Omental fat pad (tissue), 4 donors: ENCODE data around the gene ZNF780B. TPM values are rescaled to one million over a fixed set of nuclear protein-coding genes. Genes with fewer than 3 reads are reported as not detected.

Source experiments
- ATAC-seq: fragments of 150-250 bp; one replicate; pipeline ENCODE4 v1.9.1; 2016; ENCODE audit warnings: mild to moderate bottlenecking, moderate library complexity; ENCODE audit not compliant: low FRiP score
- DNase-seq: peaks from one replicate; pipeline ENCODE4 v3.0.0-alpha.2; 2019; ENCODE audit warnings: low spot score
- total RNA-seq, 4 donors: library from RNA; depleted of rRNA; stranded (reverse); fragments of >200 nt; gene quantifications; one replicate each; pipeline ENCODE4 v1.1.0, GENCODE V29; 2016
- TF ChIP-seq, protein P1 (sequence below), 3 donors: fragments of 450-650 bp; IDR thresholded peaks; one replicate each; pipeline ENCODE4 v1.5.1; 2016 to 2017; ENCODE audit warnings: antibody characterized with exemption in 3 of 3, mild to moderate bottlenecking in 3 of 3, moderate library complexity in 2 of 3

Gene ZNF780B
- total RNA-seq, 4 donors from 2014 or later: 7.2 to 17.8 (median 10.7) TPM

DNA sequence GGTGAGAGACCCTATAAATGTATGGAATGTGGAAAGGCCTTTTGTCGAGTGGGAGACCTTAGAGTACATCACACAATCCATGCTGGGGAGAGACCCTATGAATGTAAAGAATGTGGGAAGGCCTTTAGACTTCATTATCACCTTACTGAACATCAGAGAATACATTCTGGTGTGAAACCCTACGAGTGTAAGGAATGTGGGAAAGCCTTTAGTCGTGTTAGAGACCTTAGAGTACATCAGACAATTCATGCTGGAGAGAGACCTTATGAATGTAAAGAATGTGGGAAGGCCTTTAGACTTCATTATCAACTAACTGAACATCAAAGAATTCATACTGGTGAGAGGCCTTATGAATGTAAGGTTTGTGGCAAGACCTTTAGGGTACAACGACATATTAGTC, 42.0 kb downstream of the ZNF780B start:
- DNase-seq (no peak), ATAC-seq (no peak)
- TF ChIP-seq, protein P1, sequence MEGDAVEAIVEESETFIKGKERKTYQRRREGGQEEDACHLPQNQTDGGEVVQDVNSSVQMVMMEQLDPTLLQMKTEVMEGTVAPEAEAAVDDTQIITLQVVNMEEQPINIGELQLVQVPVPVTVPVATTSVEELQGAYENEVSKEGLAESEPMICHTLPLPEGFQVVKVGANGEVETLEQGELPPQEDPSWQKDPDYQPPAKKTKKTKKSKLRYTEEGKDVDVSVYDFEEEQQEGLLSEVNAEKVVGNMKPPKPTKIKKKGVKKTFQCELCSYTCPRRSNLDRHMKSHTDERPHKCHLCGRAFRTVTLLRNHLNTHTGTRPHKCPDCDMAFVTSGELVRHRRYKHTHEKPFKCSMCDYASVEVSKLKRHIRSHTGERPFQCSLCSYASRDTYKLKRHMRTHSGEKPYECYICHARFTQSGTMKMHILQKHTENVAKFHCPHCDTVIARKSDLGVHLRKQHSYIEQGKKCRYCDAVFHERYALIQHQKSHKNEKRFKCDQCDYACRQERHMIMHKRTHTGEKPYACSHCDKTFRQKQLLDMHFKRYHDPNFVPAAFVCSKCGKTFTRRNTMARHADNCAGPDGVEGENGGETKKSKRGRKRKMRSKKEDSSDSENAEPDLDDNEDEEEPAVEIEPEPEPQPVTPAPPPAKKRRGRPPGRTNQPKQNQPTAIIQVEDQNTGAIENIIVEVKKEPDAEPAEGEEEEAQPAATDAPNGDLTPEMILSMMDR (IDR thresholded peaks at IDR 0.05): no peak

DNA sequence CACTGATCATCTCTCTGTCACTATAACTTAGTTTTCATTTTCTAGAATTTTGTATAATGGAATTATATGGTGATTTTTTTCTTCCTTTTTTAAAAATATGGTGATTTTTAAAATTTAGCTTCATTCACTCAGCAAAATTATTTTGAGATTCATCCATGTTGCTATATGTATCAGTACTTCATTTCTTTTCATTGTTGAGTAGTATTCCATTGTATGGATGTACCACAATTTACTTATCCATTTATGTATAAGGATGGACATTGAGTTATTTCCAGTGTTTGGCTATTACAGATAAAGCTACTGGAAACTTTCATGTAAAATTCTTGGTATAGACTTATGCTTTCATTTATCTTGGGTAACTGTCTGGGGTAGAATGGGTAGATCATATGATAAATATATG, 46.4 kb downstream of the ZNF780B start:
- TF ChIP-seq, protein P1 (IDR thresholded peaks at IDR 0.05): no peak
- ATAC-seq: no peak

DNA sequence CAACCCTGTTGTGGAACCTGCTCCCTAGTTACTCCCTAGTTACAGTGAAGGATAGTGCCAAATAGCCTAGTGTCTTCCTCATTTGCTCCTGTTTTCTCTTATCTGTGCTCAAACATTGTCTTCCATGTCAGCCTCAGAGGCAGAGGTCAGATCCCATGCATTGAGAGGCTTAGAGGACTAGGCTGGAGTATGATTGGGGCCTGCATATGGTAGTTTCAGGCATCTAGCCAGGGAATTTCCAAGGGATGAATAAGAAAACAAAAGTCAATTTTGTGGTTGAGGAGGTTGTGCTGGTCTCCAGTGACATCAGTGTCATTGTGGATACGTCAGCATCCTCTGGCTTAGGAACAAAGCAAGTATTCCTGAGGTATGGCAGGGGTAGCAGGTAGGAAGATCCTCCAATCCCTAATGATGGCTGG, 49.7 kb downstream of the ZNF780B start:
- no peak for ATAC-seq
- TF ChIP-seq, protein P1 (IDR thresholded peaks at IDR 0.05): no peak
- no peak for DNase-seq

More for the DNA sequence above, 46.4 kb downstream of the ZNF780B start:
- DNase-seq: no peak

DNA sequence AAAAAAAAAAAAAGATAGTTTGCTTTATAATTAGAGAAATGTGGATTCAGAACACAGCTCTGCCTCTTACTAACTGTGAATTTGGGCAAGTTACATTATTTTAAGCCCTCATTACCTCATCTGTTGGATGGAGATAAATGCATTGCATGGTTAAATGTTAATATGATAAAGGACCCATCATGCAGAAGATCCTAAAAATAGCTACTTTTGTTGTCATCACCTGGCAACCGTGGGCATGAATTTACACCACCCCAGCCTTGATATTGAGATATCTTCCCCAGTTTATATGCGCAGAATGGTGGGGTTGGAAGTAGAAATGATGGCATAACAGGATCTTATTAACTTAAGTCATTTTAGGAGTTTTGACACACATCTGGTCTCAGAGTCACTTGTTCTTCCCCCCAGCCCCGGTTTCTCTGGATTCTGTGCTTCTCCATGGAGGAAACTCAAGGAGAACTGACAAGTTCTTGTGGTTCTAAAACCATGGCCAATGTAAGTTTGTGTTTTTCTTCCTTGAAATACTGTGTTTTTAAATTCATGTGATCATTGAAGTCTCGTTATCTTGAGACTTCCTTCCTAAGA, 50.2 kb downstream of the ZNF780B start:
- TF ChIP-seq, protein P1 (IDR thresholded peaks at IDR 0.05): no peak
- ATAC-seq (no peak), DNase-seq (no peak)

DNA sequence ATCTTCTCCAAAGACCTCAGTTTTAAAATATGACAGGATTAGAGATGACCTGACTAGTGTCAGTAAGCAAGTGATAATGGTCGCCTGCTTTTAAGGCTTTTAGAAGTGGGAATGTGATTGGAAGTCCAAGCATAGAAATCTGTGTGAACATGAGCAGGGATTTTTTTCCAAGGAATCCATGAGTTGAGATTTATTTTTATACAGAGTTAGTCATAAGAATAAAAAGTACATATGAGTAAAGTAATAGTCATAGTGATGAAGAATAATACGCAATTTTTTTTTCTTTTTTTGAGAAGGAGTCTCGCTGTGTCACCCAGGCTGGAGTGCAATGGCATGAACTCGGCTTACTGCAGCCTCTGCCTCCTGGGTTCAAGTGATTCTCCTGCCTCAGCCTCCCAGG, 57.5 kb downstream of the ZNF780B start:
- no peak for ATAC-seq
- DNase-seq: no peak
- TF ChIP-seq, protein P1 (IDR thresholded peaks at IDR 0.05): no peak

DNA sequence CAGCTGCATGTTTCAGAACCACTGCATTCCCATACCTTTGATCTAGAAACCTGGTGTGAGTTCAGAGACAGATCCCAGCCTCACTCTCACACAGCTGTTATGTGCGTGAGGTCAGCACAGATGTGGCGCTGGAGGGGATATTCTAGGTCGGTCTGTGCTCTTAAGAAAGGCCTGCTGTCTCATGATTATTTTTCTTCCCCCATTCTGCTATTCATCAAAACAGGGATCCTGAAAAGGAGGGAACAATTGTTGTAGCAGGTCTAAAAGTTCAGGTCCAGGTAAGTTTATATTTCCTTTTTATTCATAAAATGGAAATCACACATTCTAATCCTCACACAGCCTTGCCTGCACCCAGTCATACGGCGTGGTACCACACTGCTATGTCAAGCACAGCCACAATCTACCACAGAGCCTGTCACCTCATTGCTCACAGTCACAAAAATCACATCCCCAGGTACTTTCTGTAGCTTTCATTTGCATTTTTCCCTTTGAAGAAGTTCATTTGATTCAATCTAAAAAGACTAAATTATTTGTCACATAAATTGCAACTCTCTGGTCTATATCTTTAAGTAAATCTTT, 58.3 kb downstream of the ZNF780B start:
- TF ChIP-seq, protein P1 (IDR thresholded peaks at IDR 0.05): no peak
- no peak for ATAC-seq

More for the DNA sequence above, 58.3 kb downstream of the ZNF780B start:
- DNase-seq: no peak
